HG03108 (cell line): Measurements from ENCODE around the gene NEK2.
"Not testable (repeated sequence)": the region's sequence is repeated elsewhere in the genome, so short reads cannot be mapped to it uniquely, and the experiment has no call there.

Source experiments
- ATAC-seq: cut with Tn5 transposase; IDR thresholded peaks from one replicate; pipeline ENCODE4 v1.9.1; 2021; ENCODE audit warnings: moderate library complexity; ENCODE audit not compliant: unreplicated experiment

The NEK2 gene

GRCh38 chr1:211675230-211676105 lies at the start of gene NEK2:
TSS of gene NEK2 (minus strand) at chr1:211675621. CDS start at chr1:211675479, 142 bp downstream.
- ATAC-seq = peak; percentile 98

GRCh38 chr1:211724687-211725196 lies 49.3 kb upstream of the NEK2 start:
- ATAC-seq = no peak

DNA sequence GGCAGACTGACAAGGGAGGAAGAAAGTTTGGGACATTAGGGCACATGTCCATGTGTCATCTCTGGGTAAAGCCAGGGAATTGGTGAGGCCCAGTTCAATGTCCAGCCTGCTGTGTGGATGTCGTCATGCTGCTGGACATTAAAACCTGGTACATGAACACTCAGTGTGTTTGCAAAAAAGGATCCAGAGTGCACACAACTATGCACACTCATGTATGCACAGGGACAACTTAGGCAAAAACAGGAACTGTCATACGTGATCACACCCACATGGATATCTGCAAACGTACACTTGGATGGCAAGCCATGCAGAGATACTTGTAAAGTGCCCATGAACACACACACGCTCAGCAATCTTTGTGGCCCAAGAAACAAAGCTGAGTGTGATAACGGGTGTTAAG lies 47.9 kb upstream of the NEK2 start:
- no peak for ATAC-seq

- ATAC-seq = no peak
Observed at GRCh38 chr1:211722277-211723175, 47.1 kb upstream of the NEK2 start.

GRCh38 chr1:211716555-211716954 lies 41.1 kb upstream of the NEK2 start:
- not testable (repeated sequence) for ATAC-seq

- no peak for ATAC-seq
Observed at GRCh38 chr1:211715971-211716370, 40.5 kb upstream of the NEK2 start.

DNA sequence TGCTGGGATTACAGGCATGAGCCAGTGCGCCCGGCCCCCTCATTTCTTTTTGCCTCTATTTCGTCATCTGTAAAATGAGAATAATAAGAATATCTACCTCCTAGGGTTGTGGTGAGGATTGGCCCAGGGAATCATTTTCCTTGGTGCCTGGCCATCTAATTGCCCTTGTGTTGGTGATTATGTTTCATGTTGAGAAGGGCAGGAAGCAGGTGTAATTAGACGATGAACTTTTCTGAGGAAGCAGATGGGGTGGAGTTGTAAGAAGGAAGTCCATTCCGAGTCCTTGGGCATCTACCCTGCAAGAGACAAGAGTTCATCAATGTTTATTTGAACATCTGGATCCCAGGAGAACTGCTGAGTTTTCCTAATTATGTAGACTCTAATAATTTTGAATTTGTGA lies 38.7 kb upstream of the NEK2 start:
- no peak for ATAC-seq

DNA sequence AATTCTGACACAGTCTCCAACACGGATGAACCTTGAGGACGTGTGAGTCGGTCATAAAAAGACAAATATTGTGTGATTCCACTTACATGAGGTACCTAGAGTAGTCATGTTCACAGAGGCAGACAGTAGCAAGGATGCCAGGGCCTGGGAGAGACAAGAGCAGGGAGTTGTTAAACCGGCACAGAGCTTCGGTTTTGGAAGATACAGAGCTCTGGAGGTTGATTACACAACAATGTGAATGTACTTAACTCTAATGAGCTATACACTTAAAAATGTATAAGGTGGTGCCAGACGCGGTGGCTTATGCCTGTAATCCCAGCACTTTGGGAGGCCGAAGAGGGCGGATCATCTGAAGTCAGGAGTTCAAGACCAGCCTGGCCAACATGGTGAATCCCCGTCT lies 37.8 kb upstream of the NEK2 start:
- no peak for ATAC-seq

DNA sequence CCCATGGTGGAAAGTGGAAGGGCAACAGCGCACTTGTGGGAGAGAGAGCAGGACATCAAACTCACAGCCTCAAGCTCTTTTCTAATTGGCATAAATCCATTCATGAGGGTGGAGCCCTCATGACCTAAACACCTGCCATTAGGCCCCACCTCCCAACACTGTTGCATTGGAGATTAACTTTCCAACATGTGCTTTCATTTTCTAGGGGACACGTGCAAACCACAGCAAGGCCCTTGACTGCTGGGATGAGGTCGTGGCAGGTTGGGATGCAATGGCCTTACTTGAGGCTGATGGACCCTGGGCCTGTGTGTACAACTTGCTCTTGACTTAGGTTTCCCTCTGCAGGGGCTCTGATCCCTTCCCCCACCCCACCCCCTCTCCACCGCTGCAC lies 35.9 kb upstream of the NEK2 start:
- no peak for ATAC-seq

DNA sequence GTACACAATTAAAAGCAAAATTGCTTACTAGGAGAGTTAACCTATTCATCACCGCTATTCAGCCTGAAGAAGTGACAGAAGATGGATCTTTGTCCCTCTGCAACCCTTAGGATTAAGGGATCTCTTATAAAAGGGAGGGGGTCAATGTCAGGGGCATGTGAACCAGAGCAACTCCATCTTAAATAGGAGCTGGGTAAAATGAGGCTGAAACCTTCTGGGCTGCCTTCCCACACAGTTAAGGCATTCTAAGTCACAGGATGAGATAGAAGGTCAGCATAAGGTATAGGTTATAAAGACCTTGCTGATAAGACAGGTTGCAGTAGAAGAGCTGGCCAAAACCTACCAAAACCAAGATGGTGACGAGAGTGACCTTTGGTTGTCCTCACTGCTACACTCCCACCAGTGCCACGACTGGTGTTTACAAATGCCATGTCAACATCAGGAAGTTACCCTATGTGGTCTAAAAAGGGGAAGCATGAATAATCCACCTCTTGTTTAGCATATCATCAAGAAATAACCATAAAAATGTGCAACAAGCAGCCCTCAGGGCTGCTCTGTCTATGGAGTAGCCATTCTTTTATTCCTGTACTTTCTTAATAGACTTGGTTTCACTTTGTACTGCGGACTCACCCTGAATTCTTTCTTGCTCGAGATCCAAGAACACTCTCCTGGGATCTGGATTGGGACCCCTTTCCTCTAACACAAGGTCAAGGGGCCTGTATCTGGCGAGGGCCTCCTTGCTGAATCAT lies 35.3 kb upstream of the NEK2 start:
- ATAC-seq = no peak

- no peak for ATAC-seq
Observed at GRCh38 chr1:211708926-211709325, 33.5 kb upstream of the NEK2 start.

DNA sequence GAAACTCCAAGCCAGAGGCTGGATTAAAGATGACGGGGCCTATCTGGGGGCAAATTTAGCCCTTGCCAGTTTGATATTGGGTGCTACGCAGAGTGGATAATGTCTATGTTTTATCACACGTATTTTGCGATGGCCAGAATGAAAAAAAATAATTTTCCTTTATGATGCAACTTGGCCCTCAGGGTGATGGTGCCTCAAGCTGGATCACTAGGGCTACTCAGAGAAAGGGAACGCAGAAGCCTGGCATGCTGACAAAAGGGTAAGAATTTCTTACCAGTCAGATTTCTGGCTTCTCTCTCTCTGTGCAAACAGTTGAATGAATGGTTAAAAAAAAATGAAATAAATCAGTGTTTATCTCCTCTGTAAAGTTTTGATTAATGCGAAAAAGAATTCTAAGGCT lies 32.6 kb upstream of the NEK2 start:
- ATAC-seq = no peak

GRCh38 chr1:211705467-211706091 lies 30.2 kb upstream of the NEK2 start:
- no peak for ATAC-seq

- no peak for ATAC-seq
Observed at GRCh38 chr1:211704543-211704942, 29.1 kb upstream of the NEK2 start.

DNA sequence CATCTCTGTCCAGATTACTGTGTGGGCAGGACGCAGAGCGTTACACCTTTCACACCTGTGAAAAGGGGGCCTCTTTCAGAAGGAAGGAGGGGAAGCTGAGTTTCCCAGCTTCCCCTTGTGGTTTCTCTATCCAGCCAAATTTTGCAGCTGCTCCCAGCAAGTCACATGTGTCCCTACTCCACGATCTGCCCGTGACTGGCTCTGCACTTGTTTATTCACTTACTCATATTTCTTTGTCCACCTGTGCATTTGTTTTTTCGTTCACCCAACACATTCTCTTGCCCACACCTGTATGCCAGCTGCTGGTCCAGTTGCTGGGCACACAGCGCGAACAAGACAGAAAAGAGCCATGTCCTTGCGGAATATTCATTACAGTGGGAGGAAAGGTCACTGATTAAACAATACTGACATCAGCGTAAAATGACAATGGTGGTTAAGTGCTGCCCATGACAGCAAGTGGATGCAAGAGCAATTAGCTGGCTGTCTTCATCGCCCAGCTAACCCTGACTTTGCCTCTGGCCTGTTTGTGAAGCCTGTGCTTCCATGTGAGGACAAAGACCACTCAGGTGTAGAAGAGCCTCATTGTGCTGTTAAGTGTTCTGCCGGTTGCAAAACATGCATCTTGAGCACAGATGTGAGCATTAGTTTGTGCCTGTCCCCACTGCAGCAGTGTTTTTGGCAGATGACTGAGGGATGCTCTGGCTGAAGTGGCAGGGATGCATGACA lies 28.6 kb upstream of the NEK2 start:
- ATAC-seq = no peak

DNA sequence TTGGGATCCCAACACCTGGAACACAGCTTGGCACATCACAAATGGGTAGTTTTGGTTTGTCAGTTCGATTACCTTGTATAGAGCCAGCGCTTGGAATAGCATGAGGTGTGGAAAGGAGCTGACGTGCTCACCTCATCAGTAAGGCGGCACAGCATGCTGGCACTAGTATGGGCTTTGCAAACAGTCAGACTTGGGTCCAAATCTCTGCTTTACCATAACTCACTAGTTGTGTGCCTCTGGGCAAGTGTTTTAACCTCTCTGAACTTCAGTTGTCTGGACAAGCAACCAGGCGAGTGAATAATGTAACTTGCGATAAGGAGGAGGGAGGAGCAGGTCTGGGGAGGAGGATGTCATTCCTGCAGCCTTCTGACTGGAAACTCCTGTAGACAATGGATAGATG lies 26.3 kb upstream of the NEK2 start:
- no peak for ATAC-seq

DNA sequence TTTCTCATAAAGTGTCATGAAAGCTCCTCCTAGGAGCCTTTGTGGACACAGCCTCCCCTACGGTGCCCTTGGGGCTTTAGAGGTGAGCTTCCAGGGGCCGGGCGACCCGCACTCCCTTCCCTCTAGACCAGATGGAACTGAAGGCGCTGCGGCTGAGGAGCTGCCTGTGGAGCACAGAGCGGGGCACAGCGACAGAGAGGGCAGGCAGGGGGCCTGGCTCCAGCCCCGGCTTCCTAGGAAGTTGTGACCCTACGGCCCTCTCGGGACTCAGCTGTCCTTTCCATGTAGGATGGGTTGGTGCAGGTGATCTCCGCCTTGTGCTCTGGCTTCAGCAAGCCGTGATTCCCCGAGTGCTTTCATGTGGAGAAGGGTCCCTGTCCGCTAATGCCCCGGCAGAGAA lies 23.6 kb upstream of the NEK2 start:
- ATAC-seq = no peak

DNA sequence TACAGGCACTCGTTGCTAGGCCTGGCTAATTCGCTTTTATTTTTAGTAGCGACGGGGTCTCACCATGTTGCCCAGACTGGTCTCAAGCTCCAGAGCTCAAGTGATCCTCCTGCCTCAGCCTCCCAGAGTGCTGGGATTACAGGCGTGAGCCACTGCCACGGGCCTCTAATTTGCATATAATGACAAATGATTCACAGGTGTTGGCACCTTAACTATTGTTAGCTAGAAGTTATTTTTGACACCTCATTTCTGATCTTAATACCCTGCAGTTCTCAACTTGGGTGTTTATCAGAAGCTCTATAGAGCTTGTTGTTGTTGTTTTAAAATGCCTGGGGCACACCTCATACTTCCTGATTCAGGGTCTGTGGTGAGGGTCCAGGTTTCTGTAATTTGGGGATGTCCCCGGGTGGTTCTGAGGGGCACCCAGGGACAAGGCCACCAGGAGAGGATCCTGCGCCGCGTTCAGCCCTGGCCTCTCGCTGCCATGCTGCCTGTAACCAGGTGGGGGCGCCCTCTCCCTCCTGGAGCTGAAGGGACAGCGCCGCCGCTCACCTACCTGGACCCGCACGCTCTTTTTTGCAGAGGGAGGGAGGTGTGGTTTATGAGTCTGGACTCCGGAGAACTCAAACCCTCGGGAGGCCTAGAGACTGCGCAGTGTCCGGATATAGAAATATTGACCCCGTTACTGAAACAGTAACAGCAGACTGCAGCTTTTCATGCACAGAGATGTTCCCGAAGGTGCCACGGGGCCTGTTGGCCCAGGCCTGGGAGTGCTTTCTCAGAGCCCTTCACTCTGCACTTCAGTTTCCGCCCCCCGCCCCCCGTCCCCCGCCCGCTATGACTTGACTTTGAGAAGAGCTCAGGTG lies 23.0 kb upstream of the NEK2 start:
- peak; percentile 39 for ATAC-seq

DNA sequence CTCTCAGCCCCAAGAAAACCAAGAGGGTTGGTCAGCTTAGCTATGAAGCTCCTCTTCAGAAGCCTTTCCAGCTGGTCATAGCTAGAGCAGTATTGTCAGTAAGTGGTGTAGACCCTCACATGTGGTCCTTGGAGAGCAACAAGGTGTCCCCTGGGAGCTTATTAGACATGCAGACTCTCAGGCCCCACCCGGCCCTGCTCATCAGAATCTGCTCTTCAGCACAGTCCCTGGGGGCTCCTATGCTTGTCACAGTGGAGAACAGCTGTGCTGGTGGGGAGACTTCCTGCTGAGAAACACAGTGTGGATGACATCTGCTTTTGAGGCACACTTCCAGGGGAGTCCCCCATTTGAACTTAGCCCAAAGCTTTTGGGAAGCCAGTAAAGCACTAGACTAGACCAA lies 21.9 kb upstream of the NEK2 start:
- ATAC-seq = peak; percentile 81
